Purkinje cell (primary cell): ENCODE data around the gene TCOF1. TPM values are rescaled to one million over a fixed set of nuclear protein-coding genes. Genes with fewer than 3 reads are reported as not detected.

Source experiments
- polyA plus RNA-seq: library from polyadenylated mRNA; unstranded; fragments of >200 nt; fragmentation: Nextera tagmentation; gene quantifications from 2 replicates; pipeline ENCODE4 v1.2.1, GENCODE V29; 2014

TCOF1 gene, protein sequence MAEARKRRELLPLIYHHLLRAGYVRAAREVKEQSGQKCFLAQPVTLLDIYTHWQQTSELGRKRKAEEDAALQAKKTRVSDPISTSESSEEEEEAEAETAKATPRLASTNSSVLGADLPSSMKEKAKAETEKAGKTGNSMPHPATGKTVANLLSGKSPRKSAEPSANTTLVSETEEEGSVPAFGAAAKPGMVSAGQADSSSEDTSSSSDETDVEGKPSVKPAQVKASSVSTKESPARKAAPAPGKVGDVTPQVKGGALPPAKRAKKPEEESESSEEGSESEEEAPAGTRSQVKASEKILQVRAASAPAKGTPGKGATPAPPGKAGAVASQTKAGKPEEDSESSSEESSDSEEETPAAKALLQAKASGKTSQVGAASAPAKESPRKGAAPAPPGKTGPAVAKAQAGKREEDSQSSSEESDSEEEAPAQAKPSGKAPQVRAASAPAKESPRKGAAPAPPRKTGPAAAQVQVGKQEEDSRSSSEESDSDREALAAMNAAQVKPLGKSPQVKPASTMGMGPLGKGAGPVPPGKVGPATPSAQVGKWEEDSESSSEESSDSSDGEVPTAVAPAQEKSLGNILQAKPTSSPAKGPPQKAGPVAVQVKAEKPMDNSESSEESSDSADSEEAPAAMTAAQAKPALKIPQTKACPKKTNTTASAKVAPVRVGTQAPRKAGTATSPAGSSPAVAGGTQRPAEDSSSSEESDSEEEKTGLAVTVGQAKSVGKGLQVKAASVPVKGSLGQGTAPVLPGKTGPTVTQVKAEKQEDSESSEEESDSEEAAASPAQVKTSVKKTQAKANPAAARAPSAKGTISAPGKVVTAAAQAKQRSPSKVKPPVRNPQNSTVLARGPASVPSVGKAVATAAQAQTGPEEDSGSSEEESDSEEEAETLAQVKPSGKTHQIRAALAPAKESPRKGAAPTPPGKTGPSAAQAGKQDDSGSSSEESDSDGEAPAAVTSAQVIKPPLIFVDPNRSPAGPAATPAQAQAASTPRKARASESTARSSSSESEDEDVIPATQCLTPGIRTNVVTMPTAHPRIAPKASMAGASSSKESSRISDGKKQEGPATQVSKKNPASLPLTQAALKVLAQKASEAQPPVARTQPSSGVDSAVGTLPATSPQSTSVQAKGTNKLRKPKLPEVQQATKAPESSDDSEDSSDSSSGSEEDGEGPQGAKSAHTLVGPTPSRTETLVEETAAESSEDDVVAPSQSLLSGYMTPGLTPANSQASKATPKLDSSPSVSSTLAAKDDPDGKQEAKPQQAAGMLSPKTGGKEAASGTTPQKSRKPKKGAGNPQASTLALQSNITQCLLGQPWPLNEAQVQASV (N-terminal part only)
- 5.8 and 6.0 TPM in 2 replicates for polyA plus RNA-seq

DNA sequence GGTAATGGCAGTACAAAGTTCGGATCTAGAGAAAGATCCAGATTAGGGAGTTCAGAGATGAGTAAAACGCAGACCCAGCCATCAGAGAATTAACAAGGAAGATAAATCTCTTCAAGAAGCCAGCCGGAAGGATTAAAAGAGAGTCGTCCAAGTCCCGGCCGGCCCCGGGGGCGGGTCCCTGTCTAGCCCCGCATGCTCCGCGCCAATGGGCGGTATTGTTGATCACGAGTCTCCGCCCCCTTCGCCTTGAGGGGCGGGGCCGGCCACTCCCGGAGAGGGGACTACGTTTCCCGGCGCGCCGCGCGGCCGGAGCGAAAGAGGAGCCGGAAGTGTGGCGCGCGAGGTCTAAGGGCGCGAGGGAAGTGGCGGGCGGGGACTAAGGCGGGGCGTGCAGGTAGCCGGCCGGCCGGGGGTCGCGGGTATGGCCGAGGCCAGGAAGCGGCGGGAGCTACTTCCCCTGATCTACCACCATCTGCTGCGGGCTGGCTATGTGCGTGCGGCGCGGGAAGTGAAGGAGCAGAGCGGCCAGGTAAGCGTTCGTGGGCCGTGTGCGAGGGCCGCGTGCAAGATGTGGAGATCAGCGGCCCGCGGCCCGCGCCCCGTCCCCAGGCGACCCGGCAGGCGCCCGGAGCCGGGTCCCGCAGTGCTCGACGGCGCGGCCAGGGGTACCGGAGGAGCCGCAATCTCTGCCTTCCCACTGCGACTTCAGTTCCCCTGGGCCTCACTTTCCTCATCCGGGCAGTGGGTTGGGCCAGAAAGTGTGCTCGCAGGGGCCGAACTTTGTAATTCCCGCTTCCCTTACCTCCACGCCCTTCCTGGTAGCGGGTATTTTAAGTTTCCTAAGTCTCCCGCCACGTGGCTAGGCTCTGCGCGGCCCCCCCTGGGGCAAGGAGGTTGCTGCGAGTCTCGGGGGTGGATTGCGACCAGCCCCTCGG lies at the start of gene TCOF1:
Gene TCOF1, plus strand, starts transcription at position 372 of the 935 bp plus-strand sequence. Its CDS starts 50 bp downstream, at position 422.

DNA sequence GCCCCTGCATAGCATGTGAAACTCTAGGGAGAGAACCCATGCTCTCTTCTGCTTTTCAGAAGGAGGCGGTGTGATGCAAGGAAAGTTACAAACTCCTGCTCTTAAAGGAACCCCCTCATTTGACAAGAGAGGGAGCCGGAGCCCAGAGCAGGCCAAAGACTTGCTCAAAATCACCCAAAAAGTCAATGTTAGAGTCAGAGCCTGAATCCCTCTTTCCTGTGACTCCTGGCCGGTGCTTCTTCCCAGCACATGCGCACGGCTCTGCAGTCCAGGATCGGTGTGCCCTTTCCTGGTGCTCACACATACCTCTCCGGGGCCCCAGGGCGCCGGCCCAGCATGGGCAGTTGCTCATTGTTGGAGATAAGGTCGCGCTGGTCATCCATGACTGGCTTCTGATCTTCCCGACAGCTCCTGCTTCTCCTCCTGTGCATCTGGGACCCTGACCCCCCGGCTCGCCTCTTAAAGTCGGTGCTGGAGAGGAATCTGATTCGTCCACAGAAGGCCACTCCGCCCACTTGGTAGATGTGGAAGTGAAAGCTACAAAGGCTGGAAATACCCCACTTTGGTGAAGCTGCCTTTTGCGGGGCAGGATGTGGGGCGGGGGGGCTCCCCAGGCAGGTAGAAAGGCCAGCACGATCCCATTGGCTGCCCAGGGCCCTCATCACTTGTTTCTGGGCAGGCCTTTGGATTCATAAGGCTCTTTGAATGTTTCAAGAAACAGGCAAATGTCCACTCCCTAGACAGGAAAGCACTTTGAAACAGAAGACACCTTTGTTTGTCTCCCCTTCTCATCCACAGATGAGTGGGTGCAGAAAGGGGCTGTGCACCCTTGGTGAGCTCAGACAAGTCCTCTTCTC lies 55.0 kb downstream of the TCOF1 start, which contains the start of gene CD74:
Gene CD74, minus strand, starts transcription at position 592 of the 857 bp plus-strand sequence. Its CDS starts 161 bp downstream, at position 431.

Other genes starting within 250 kb of the TCOF1 start
- gene PDGFRB, start 201.9 kb upstream of the TCOF1 start, polyA plus RNA-seq, result 1.7 and 2.1 TPM in 2 replicates
- gene CDX1, start 190.9 kb upstream of the TCOF1 start, polyA plus RNA-seq, result not detected in 2 replicates
- 0.65 TPM in 1 of 2 replicates, not detected in the other for gene SLC6A7, start 167.6 kb upstream of the TCOF1 start, polyA plus RNA-seq
- 6.8 and 39.5 TPM in 2 replicates for gene CAMK2A, start 67.9 kb upstream of the TCOF1 start, polyA plus RNA-seq
- gene ARSI, start 54.8 kb upstream of the TCOF1 start, polyA plus RNA-seq, result not detected in 2 replicates
- gene CD74, start 55.2 kb downstream of the TCOF1 start, polyA plus RNA-seq, result 47.4 and 53.5 TPM in 2 replicates
- gene RPS14, start 92.0 kb downstream of the TCOF1 start, polyA plus RNA-seq, result 798 and 834 TPM in 2 replicates
- 0.81 and 1.3 TPM in 2 replicates for gene NDST1, start 150.4 kb downstream of the TCOF1 start, polyA plus RNA-seq